HG03439 (cell line): ENCODE results near the gene ENC1.

ENCODE experiments used
- ATAC-seq: cut with Tn5 transposase; IDR thresholded peaks from one replicate; pipeline ENCODE4 v1.9.1; 2021; ENCODE audit warnings: mild to moderate bottlenecking, moderate library complexity; ENCODE audit not compliant: unreplicated experiment

Gene ENC1

DNA sequence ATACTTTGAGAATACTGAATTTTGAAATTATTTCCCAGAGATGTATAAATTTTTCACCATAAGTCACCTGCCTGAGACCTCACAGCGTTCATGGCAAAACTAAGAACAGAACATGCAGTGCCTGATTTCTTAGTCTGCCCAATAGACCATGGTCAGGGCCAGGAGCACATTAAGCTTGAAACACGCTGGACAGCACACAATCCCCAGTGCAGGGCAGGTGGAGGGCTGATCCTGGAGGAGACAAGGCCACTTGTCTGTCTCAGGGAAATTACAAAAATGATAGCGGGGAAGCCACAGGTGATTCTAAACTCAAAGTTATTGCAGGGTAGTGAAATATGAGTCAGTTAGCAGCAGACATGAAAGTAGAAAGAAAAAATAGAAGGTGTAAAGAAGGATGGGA lies 18.6 kb upstream of the ENC1 start:
- no peak for ATAC-seq

DNA sequence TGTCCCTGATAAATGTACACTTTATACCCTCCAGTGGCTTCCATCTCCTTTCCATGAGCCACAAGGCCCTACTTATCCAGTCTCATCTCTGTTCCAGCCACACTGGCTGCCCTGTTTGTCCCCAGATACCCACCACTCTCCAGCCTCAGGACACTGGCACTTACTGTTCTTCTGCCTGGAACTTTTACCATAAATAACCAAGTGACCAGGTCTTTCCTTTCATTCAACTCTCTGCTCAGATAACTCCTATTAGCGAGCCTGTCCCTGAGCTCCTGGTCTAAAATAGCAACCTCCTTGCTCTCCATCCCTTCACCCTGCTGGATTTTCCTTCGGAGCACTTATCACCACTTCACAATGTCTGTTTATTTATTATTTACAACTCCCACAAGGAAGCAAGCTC lies 16.6 kb upstream of the ENC1 start:
- no peak for ATAC-seq

DNA sequence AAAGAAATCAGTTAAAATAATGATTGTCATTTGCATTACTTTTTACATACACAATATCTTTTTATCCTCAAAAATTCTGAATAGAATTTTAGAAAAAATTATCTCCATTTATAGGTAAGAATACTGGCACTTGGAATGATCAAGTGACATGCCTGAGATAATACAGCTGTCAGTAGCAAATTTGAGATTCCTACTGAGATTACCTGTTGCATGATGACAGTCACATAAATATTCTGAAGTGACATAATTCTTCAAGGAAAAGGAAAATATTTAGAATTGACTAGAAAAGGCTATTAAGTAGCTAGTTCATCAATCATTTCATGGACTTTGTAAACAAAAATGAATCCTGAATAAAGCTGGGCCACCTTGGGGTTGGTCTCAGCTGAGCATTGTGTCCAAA lies 15.2 kb upstream of the ENC1 start:
- no peak for ATAC-seq

DNA sequence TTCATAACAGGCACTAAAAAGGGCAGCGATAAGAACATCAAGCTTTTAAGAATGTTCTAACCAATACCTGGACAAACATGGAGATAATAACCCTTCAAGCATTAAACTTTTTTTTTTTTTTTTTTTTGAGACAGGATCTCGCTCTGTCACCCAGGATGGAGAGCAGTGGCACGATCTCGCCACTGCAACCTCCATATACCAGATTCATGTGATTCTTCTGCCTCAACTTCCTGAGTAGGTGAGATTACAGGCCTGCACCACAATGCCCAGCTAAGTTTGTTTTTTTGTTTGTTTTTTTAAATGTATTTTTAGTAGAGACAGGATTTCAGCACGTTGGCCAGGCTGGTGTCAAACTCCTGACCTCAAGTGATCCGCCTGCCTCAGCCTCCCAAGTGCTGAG lies 14.7 kb upstream of the ENC1 start:
- ATAC-seq: no peak

DNA sequence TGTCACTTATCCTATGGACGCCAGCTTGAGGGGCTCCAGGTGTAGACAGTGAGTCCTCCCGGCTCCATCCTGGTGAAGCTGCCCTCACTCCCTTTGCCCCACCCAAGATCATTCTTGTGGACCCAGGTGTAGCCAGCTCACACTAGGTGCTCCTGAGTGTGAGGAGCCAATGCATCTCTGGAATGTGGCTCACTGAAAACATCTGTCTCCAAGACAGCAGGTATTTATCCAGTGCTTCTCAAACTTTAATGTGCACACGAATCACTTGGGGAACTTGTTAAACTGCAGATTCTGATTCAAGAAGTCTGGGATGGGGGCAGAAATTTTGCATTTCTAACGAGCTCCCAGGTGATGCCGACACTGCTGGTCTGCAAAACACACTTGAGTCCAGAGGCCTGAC lies 13.5 kb upstream of the ENC1 start:
- no peak for ATAC-seq

DNA sequence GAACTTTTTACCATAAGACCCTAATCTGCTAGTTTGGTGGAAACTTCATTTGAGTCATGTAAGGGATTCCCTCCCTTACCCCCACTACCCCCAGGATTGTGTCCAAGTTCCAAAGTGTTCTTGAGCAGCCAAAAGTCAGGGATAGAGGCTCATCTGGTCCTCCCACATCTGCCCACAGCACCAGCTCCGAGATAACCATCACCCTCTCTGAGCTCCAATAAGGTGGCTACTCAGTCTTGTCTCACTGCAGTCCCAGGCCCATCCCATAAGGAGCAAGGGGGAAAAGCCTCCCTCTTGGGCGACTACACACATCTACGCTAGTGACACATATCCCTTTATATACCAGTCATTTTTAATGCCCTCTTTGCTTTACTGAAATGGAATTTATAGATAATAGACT lies 12.0 kb upstream of the ENC1 start:
- no peak for ATAC-seq

DNA sequence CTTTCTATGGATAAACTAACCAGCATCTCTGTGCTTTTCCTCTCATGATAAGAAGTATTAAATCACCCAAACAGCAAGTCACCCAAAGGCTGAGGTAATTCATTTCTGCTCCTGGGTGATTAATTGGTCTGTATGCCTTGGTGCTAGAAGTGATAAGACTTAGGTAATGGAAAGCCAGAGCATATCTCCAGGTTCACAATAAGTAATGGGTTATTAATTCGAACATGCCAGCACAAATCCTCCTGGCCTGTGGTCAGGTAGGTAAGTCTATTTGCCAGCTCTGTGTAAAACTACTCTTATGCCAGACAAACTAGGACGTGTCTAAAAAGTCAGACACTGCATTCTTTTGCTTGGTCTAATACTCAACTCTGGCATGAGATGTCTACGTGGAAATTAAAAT lies 11.2 kb upstream of the ENC1 start:
- no peak for ATAC-seq

DNA sequence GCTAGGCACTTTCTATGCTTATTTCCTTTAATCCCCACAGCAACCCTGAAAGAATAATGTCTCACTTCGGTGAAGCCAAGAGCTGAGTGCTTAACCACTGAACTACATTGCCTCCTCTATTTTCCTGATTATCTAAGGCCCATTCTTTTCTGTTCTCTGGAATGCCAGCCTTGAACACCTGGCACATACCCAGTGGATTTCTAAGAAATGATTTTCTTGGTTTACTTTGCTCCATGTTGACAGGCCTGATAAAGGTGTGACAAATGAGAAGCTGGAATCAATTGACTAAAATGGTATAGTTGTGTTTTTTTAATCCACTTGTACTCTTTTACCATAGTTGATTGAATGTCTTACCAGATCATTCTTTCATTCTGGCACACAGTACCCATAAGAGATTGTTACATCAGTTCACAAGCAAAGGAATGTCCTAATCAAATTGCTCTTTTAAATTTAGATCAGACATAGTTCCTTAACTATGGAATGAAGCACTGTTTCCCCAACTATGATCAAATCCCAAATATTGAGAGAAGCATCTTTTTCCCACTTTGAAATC lies 9.0 kb upstream of the ENC1 start:
- no peak for ATAC-seq

DNA sequence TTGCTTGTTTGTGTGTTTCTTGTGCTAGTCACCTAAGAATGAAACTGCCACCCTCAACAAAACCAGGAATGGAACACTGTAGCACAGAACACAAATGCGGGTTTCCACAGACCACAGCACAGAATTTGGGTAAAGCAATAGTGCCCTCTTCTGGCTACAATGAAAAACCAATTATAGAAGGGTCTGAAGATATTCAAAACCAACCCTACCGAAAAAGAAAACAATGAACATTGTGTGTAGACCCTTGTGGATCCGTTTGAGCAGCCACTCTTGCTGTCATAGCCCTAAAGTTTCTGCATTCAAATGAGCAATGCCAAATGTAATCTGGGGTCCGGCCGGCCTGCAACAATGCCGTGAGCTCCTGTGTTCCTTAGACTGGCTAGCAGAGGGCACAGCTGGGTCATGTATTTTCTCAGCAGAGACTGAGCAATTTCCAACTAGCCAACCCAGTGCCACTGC lies 8.3 kb upstream of the ENC1 start:
- peak; percentile 62 for ATAC-seq

DNA sequence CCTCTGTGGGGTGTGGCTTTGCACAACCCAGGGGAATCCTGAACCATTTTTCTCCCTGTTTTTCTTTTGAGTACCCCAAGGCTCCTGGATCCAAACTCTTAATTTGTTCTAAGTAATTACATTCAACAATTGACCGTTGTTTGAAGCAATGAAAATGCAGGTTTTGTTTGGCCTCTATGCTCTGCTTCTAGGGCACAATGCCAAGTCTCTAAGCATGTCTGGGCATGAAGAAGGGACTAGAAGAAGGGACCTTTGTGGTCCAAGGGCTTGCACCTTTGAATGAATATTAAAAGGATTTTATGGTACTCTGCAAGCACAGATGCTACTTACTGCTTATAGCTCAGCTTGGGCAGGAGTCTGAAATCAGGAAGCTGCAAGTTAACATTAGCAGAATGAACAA lies 6.6 kb upstream of the ENC1 start:
- no peak for ATAC-seq

DNA sequence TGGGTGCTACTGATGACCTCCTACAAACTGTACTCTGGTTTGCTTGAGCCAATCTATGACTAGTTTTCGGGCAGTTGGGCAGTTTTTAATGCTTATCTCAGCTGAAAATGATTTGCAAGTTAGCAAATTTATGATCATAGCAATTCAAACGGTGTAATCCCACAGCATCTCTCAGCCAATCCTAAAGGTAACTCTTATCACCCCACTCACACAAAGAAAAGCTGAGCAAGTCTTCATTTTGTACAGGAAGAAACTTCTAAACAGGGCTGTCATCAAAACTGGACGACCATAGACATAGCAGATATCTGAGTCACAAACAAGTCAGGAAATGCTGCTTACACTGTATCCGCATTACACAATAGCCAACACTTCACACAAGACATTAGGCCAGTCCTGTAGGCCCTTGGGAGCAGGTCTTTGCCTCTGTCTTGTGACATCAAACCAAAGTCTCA lies 2.6 kb upstream of the ENC1 start:
- ATAC-seq: no peak

DNA sequence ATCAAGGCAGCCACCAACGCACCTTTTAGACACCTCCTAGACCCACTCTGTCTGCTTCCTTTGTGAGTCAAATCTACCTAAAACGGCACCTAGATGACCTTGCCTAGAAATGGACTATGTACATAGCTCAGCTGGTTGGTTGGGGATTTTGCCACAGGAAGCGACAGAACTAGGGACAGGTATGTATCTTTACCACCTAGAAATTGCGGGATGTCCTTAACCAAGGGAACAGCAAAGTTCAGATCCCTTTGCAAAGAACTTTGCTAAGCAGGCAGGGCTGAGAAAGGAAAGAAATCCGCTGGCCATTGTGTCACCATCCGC lies 2.0 kb upstream of the ENC1 start:
- no peak for ATAC-seq

DNA sequence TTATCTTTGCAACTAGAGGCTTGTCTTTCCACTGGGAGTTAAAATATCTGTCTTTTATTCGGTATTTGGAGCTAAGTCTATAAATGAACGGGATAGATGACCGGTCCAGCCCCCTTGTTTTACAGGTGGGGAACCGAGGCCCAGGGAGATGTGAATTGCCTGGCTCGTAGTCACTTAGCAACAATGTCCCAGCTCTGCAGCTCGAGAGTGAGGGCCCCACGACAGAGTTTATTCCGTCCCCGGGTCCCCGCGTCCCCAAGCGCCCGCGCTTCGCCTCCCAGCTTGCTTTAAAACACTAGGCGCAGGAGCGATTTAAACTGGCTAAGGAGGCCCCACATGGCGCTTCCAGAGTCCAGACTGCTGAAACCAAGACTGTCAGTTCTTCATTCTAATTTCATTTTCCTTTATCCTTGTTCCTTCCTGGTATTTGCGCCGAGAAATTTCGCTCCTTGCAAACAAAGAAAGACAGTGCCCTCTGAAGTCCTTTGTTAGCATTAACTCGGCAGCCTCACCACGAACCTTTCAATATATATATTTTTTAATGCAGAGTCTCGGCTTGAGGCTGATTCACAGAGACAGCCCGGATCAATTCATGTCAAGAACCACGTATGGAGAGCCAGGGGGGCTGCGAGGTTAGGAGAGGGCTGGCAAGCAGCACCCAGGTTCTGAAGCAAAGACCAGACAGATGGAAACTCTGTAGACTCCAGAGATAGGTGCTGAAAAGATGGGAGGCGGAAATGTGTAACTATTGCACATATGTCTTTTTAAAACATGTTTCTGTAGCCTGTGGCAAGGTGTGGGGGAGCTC lies 1.4 kb upstream of the ENC1 start:
- ATAC-seq: no peak

DNA sequence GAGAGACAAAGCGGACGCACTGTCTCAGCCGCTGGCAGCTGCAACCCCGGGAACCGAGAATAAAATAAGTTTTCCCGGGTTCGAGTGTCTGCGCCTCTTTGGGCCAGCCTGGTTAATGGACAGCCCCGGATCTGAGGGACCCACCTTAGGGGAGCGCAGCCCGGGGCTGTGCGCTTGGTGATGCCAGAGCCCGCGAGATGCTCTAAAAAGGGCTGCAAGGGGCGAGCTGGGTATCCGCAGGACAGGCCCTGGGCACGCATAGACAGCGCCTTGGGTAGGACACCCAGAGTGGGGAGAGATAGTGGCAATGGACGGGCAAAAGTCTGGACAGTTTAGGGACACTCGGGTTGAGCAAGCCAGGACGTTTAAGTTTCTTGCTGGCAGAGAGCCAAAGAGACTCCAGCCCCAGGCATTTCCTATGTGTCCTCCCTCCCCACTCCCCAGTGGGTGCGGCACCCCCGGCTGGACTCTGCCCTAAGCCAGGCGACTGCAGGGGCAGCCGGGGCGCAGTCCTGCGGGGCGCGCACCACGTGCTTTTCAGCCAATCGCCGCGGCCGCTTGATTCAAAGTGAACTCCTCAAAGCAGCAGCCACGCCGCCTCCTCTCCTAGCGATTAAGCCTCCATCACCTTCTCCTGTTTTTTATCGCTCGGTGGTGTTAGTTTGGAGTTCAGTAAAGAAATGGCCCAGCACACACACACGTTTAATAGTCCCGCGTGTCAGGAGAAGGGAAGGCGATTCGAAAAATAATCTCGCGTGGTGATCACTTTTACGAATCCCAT lies 616 bp upstream of the ENC1 start:
- peak; percentile 22 for ATAC-seq

DNA sequence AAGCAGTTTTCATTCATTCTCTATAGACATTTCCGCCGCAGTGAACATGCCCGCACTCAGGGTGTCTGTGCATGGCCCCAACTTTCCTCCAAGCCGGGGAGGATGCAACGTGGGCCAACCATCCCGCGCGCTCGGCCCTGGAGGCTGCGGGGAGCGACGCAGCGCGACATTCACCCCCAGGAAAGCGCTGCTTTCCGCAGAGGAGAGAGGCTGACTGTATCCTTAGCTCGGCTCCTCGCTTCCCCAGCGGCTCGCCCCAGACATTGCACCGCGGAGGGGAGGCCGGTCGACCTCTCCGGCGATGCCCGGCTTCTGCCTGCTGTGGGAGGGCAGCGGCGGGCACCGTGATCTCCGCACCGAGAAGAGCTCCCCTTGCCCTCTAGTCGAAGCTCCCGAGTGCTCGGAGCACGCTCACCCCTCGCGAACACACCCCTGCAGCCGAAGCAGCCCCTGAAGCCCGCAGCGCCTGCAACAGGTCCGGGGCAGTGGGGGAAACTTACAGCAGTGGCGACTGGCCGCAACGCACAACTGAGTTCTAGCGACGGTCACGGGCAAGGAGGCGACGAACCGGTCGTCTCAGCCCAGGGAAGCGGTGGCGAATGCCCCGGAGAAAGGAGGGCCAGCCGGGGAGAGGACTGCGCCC lies 600 bp downstream of the ENC1 start:
- peak; percentile 24 for ATAC-seq

DNA sequence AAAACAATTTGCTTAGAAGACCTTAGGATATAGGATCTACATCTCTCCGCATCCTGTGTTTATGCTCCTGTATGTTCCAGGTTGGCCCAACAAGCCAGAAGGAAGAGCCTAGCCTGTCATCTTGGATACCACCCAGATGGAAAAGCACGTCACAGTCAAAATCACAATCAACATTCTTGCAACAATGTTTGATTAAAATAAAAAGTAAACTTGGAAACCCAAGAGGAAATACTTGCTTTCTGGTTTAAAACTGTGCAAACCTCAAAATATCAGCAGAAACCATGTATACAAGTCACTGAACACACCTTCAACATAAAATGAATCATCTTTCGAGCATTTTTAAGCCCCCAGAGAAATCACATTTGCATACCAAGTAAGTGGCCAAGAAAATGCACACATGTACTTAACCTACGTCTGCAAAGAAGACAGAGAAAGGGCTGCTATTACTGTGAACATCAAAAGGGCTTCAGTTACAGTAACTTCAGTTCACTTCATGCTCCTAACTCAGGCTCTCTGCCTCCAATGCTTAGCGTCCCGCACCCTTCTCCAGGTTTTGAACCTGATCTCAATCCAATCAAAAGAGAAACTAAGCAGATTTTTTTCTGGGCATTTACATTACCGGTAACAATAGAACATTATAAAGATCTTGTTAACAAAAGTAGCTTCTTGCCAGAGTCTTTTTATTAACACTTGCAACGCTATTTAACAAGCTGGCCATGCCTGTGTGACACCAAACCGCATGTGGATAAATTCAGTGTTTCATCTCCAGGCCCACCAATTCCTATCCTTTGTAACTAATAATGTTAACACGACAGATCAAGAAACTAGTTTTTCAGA lies 1.3 kb downstream of the ENC1 start:
- peak; percentile 36 for ATAC-seq

DNA sequence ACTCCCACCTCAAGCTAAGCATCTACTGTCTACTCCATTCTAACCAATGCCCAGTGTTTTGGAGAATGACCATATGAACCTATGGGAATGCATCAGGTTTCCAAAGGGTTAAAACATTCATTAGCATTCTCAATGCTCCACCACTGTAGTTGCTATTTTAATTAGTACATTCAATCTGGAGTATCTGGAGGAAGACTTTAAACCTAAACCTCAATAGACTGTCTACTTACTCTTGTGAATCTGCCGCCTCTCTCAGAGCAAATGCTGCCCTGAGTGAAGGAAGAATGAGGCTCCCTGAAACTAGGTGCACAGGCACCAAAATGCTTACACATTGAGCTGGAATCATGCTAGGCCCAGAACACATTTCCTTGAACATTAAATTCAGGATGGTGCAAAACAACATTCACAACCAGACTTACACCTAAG lies 2.0 kb downstream of the ENC1 start:
- ATAC-seq: no peak

DNA sequence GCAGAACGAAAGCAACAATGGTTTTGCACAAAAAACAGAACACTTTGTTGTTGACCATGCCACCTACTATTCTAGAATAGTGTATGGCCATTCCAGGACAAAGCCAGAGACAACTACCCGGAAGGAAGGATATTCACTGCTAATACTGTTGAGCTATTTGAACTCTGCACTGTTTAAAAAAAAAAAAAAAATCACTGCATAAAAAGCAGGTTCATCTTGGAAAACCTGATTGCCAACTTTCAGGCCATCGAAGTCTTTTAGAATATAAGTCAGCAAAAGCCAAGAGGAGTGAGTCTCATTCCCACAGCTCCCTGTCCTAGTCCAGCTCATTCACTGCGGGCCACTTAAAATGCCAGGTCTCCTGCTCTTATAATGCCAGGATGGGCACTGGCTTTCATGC lies 4.0 kb downstream of the ENC1 start:
- no peak for ATAC-seq

DNA sequence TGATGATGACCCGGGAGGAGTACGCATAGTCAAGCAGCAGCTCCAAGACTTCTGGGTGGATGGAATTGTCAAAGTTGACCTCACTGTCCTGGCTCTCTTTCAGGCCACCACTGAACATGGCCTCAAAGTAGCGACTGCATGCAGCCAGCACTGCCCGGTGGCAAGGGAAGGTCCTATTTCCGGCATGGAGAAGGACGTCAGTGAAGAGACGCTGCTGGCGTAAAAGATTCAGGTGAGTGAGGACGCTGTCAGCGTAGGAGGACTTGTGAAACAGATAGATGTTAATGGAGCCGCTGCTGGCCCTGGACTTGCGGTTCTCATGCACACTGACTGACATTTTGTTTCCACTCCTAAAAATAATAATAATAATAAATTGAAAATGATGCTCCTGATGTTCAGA lies 4.4 kb downstream of the ENC1 start:
- ATAC-seq: no peak

DNA sequence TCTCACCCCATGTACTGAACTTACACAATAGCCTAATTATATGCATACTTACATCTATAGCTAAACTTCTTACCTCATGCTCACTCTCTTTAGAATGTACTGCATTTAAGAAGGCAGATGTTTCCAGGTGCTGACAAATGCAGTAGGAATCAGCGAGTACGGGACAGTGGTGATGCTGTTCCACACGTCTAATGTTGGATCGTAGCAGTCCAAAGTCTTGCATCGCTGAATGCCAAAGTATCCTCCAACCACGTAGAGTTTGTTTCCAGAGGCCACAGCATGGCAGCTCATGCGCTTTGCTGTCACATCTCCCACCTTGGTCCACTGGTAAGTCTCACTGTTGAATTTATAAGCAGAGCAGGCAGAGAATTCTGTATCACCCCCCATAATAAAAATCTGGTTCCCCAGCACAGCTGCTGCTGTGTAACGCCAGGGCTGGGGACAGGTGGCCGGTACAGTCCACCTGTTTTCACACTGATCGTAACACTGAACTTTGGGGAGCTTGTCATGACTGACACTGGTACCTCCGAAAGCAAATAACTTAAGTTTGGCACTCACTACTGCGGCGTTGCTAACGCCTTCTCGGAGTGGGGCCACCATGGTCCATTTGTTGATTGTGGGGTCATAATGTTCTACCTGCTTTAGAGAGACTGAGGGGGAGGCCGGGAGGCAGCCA lies 5.8 kb downstream of the ENC1 start:
- ATAC-seq: no peak
